NCI-H2081 treated with DMSO at 0.1 percent for 48 hours (cell line): ENCODE data around the gene PEAK1.
"Not testable (repeated sequence)": the region's sequence is repeated elsewhere in the genome, so short reads cannot be mapped to it uniquely, and the experiment has no call there.

Source experiments
- DNase-seq: peaks from one replicate; lab custom pipeline; 2025; lab: John Stamatoyannopoulos, UW

PEAK1 gene

GRCh38 chr15:77173487-77173886 is 246.4 kb downstream of the PEAK1 start:
- DNase-seq, result no peak

- DNase-seq, result no peak
Measured at GRCh38 chr15:77171221-77171967, 248.5 kb downstream of the PEAK1 start.

GRCh38 chr15:77168616-77169015 is 251.3 kb downstream of the PEAK1 start:
- DNase-seq, result no peak

GRCh38 chr15:77168141-77168540 is 251.8 kb downstream of the PEAK1 start:
- no peak for DNase-seq

GRCh38 chr15:77167406-77167805 is 252.5 kb downstream of the PEAK1 start:
- DNase-seq, result no peak

GRCh38 chr15:77163781-77164384 is 256.0 kb downstream of the PEAK1 start:
- no peak for DNase-seq

- no peak for DNase-seq
Measured at GRCh38 chr15:77162872-77163633, 256.9 kb downstream of the PEAK1 start.

- no peak for DNase-seq
Measured at GRCh38 chr15:77160562-77161478, 259.1 kb downstream of the PEAK1 start.

GRCh38 chr15:77156000-77156399 is 263.9 kb downstream of the PEAK1 start:
- not testable (repeated sequence) for DNase-seq

- no peak for DNase-seq
Measured at GRCh38 chr15:77148191-77148590, 271.7 kb downstream of the PEAK1 start.

GRCh38 chr15:77145370-77145769 is 274.5 kb downstream of the PEAK1 start:
- DNase-seq, result no peak

- DNase-seq, result no peak
Measured at GRCh38 chr15:77144492-77145070, 275.3 kb downstream of the PEAK1 start.

- DNase-seq, result no peak
Measured at GRCh38 chr15:77144026-77144425, 275.9 kb downstream of the PEAK1 start.

- no peak for DNase-seq
Measured at GRCh38 chr15:77143616-77144015, 276.3 kb downstream of the PEAK1 start.

- no peak for DNase-seq
Measured at GRCh38 chr15:77143191-77143590, 276.7 kb downstream of the PEAK1 start.

GRCh38 chr15:77140220-77140619 is 279.7 kb downstream of the PEAK1 start:
- DNase-seq, result no peak

- no peak for DNase-seq
Measured at GRCh38 chr15:77139312-77139711, 280.6 kb downstream of the PEAK1 start.

GRCh38 chr15:77138167-77138522 is 281.8 kb downstream of the PEAK1 start:
- no peak for DNase-seq

- no peak for DNase-seq
Measured at GRCh38 chr15:77135181-77135580, 284.7 kb downstream of the PEAK1 start.

GRCh38 chr15:77130315-77130930 is 289.5 kb downstream of the PEAK1 start:
- no peak for DNase-seq

- DNase-seq, result no peak
Measured at GRCh38 chr15:77127626-77128025, 292.3 kb downstream of the PEAK1 start.
